Measurements from ENCODE around the gene POLR2H. TPM values are rescaled to one million over a fixed set of nuclear protein-coding genes. Genes with fewer than 3 reads are reported as not detected.

Gene POLR2H
- total RNA-seq, 1 donor, result 70.1 TPM

DNA sequence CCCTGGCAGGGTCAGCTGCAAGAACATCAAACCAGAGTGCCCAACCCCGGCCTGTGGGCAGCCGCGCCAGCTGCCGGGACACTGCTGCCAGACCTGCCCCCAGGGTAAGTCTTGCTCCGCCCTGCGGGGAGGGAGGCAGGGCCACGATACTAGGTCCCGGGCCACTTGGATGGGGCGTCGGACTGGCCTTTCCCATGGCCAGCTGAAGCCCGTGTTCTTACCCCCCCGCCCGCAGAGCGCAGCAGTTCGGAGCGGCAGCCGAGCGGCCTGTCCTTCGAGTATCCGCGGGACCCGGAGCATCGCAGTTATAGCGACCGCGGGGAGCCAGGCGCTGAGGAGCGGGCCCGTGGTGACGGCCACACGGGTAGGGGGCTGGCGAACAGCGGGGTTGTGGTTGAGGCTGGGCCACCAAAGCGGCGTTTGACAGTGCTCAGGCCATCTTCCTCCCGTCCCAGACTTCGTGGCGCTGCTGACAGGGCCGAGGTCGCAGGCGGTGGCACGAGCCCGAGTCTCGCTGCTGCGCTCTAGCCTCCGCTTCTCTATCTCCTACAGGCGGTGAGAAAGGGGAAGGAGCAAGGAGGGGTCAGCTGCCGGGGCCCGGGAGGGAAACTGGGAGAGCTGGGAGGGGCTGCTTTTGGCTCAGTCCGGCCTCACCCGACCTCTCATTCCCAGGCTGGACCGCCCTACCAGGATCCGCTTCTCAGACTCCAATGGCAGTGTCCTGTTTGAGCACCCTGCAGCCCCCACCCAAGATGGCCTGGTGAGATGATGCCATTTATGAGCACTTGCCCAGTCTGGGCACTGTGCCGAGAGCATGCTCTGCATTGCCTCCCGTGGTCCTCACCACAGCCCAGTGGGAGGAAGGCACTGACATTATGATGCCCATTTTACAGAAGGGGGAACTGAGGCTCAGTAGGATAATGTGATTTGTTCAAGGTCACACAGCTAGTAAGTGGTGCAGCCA lies 20.0 kb downstream of the POLR2H start:
- DNase-seq (ENCODE audit: low read depth), result no peak
- TF ChIP-seq CTCF (IDR thresholded peaks at IDR 0.05; ENCODE audit: insufficient read depth, low read length), result no peak

GRCh38 chr3:184382326-184383032 lies 21.0 kb downstream of the POLR2H start:
- no peak overlapping the region for H3K4me3 ChIP-seq (ENCODE audit: low read depth, low read length)
- no peak for TF ChIP-seq CTCF (IDR thresholded peaks at IDR 0.05; ENCODE audit: insufficient read depth, low read length)
- no peak for DNase-seq (ENCODE audit: low read depth)

More for the DNA sequence above, 20.0 kb downstream of the POLR2H start:
- H3K4me3 ChIP-seq (ENCODE audit: low read depth, low read length), result no peak overlapping the region

GRCh38 chr3:184383033-184383740 lies 21.7 kb downstream of the POLR2H start:
- DNase-seq (ENCODE audit: low read depth), result no peak
- no peak overlapping the region for H3K4me3 ChIP-seq (ENCODE audit: low read depth, low read length)
- TF ChIP-seq CTCF (IDR thresholded peaks at IDR 0.05; ENCODE audit: insufficient read depth, low read length), result no peak

GRCh38 chr3:184384342-184384741 lies 22.8 kb downstream of the POLR2H start:
- no peak for TF ChIP-seq CTCF (IDR thresholded peaks at IDR 0.05; ENCODE audit: insufficient read depth, low read length)
- no peak overlapping the region for H3K4me3 ChIP-seq (ENCODE audit: low read depth, low read length)
- no peak for DNase-seq (ENCODE audit: low read depth)

DNA sequence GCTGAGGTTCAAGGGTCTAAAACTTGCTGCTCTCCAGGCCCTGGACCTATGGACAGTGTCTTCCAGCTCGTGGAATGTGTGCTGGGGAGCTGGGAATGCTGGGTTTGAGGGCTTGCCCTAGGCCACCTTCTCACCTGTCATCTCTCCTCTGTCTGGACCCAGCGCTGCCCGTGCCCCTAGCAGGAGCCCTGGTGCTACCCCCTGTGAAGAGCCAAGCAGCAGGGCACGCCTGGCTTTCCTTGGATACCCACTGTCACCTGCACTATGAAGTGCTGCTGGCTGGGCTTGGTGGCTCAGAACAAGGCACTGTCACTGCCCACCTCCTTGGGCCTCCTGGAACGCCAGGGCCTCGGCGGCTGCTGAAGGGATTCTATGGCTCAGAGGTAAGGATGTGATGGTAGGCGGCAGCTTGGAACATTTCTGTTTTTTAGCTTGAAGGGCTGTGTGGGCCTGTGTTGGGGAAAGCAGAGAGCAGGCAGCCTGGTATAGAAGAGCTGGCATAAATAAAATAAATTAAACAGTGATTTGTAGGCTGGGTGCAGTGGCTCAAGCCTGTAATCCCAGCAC lies 23.4 kb downstream of the POLR2H start:
- no peak for DNase-seq (ENCODE audit: low read depth)
- TF ChIP-seq CTCF (IDR thresholded peaks at IDR 0.05; ENCODE audit: insufficient read depth, low read length), result no peak
- H3K4me3 ChIP-seq (ENCODE audit: low read depth, low read length), result no peak overlapping the region

Measured in fibroblast of the aortic adventitia (primary cell).